RWPE1 (cell line): ENCODE data around the gene GRID1.

ENCODE experiments used
- CTCF ChIA-PET: fragments of 350-600 bp; sonication (Branson Sonifier 250); formaldehyde crosslinking; extraction: SDS; loops from one replicate; lab custom pipeline; 2021; lab: Yijun Ruan, JAX
- POLR2A ChIA-PET: fragments of 400-600 bp; formaldehyde crosslinking; extraction: SDS; loops from one replicate; lab custom pipeline; 2020; ENCODE audit warnings: antibody characterized with exemption; ENCODE audit not compliant: low non-redundant PET; lab: Yijun Ruan, JAX
- DNase-seq: peaks from one replicate; pipeline ENCODE4 v3.0.0; 2012; ENCODE audit warnings: low spot score
- H3K27ac ChIP-seq: fragments of 450-650 bp; 2 replicates; pipeline ENCODE4 v1.5.1; 2017
- TF ChIP-seq, protein P1 (sequence below): fragments of 450-650 bp; conservative IDR thresholded peaks from 2 replicates; pipeline ENCODE4 v1.5.1; 2017; ENCODE audit warnings: low read depth, mild to moderate bottlenecking

GRID1 gene

GRCh38 chr10:85614981-85615380, 751.6 kb downstream of the GRID1 start:
- TF ChIP-seq, protein P1, sequence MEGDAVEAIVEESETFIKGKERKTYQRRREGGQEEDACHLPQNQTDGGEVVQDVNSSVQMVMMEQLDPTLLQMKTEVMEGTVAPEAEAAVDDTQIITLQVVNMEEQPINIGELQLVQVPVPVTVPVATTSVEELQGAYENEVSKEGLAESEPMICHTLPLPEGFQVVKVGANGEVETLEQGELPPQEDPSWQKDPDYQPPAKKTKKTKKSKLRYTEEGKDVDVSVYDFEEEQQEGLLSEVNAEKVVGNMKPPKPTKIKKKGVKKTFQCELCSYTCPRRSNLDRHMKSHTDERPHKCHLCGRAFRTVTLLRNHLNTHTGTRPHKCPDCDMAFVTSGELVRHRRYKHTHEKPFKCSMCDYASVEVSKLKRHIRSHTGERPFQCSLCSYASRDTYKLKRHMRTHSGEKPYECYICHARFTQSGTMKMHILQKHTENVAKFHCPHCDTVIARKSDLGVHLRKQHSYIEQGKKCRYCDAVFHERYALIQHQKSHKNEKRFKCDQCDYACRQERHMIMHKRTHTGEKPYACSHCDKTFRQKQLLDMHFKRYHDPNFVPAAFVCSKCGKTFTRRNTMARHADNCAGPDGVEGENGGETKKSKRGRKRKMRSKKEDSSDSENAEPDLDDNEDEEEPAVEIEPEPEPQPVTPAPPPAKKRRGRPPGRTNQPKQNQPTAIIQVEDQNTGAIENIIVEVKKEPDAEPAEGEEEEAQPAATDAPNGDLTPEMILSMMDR = no peak
- CTCF ChIA-PET = no interaction called here
- DNase-seq = no peak
- no peak overlapping the region for H3K27ac ChIP-seq
- POLR2A ChIA-PET = no interaction called here

- TF ChIP-seq, protein P1 = no peak
- H3K27ac ChIP-seq = no peak overlapping the region
- no peak for DNase-seq
- ChIA-PET POLR2A (no interaction called here), CTCF (interaction anchor here (0.5 kb wide), 1 partner anchor 535 kb away, joined by 3 read pairs; no protein-coding TSS in a partner anchor)
Measured at GRCh38 chr10:85614566-85614965, 752.0 kb downstream of the GRID1 start.

- no peak for DNase-seq
- ChIA-PET CTCF (interaction anchor here (0.7 to 1.5 kb wide), 2 partner anchors 9 to 946 kb away, joined by 4 to 7 read pairs; no protein-coding TSS in a partner anchor), POLR2A (no interaction called here)
- H3K27ac ChIP-seq = no peak overlapping the region
- TF ChIP-seq, protein P1 = no peak
Measured at GRCh38 chr10:85613391-85613790, 753.2 kb downstream of the GRID1 start.

GRCh38 chr10:85612833-85613232, 753.8 kb downstream of the GRID1 start:
- DNase-seq = no peak

DNA sequence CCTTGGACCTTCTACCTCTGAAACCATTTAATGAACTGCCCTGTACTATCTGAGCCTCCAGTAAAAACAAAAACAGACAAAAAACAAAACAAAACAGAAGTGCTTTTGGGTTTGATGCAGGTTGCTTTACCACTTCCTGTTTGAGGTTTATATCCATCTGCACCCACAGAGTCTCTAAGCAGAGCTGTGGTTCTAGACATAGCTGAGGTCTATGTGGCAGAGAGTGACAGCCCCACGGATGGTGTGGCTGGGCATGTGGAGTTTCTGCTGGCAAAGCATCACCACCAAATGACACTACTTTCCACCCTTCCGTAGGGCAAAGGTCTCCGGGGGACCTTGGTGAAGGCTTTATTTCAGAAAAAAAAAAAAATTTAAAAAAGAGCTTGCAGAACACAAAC, 754.2 kb downstream of the GRID1 start:
- no peak for DNase-seq
- no peak overlapping the region for H3K27ac ChIP-seq
- POLR2A ChIA-PET = no interaction called here
- CTCF ChIA-PET = interaction anchor here (0.6 kb wide), 1 partner anchor 19 kb away, joined by 3 read pairs; no protein-coding TSS in a partner anchor
- TF ChIP-seq, protein P1 = no peak

More at GRCh38 chr10:85612833-85613232, 753.8 kb downstream of the GRID1 start:
- POLR2A ChIA-PET = no interaction called here
- H3K27ac ChIP-seq = no peak overlapping the region
- TF ChIP-seq, protein P1 = no peak
- CTCF ChIA-PET = interaction anchor here (0.6 to 1.5 kb wide), 2 partner anchors 10 to 18 kb away, joined by 3 to 7 read pairs; no protein-coding TSS in a partner anchor

DNA sequence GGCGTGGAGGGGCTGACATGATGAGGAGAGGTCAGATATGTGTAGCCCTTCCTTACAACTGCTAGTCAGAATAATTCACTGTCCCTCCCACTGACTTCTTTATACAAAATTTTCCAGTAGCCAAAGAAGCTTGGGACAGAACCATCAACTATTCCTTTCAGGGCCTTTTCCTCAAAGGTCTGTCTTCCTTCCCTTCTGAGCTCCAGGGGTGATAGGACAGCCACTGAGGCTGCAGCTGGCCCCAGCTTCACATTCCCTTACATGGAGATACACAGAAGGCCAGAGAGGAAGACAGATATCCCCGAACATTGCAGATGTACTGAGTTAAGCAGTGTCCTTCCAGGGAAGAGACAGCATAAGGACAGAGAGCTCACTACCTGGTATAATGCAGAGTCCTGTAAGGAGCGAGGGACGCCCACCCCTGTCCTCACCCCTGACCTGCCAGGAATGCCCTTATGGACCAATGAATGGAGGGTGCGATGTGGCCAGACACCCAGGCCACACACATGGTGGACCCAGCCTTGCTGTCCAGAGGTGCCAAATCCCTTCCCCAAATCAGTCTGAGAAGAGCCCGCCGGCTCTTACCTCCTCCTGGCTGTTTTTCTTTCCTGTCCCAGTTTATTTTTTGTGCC, 754.7 kb downstream of the GRID1 start:
- no peak for DNase-seq
- ChIA-PET POLR2A (no interaction called here), CTCF (interaction anchor here (0.6 kb wide), 2 partner anchors 19 to 1259 kb away, joined by 3 to 4 read pairs; no protein-coding TSS in a partner anchor)
- no peak overlapping the region for H3K27ac ChIP-seq
- TF ChIP-seq, protein P1 = no peak
